PC-3 (cell line): ENCODE data around the gene ZNF180. TPM values are rescaled to one million over a fixed set of nuclear protein-coding genes. Genes with fewer than 3 reads are reported as not detected.

Experiments
- ATAC-seq: fragments of 200-7000 bp; cut with Tn5 transposase; 2 replicates; pipeline ENCODE4 v1.9.1; 2020; ENCODE audit warnings: mild to moderate bottlenecking, moderate library complexity
- BruUV-seq: library from RNA; stranded (reverse); fragments of 400-500 nt; replicated peaks from 2 replicates; lab custom pipeline; 2021; lab: Mats Ljungman, UMichigan
- CTCF ChIA-PET: fragments of 300-600 bp; sonication (Branson Sonifier 250); formaldehyde crosslinking; loops from one replicate; lab custom pipeline; 2022; ENCODE audit warnings: antibody characterized with exemption; lab: Charles Lee
- POLR2A ChIA-PET: fragments of 300-600 bp; sonication (Branson Sonifier 250); formaldehyde crosslinking; loops from one replicate; lab custom pipeline; 2022; ENCODE audit warnings: antibody characterized with exemption; ENCODE audit not compliant: unreplicated experiment; lab: Charles Lee
- DNase-seq: peaks from one replicate; pipeline ENCODE4 v3.0.0-alpha.2; 2015
- H2AFZ ChIP-seq: fragments of 300-600 bp; sonication (generic); 2 replicates; pipeline ENCODE4 v1.6.0; 2016; ENCODE audit warnings: antibody characterized with exemption, low read length
- H3F3A ChIP-seq: fragments of 300-600 bp; sonication (generic); one replicate; pipeline ENCODE4 v1.6.0; 2017; ENCODE audit warnings: antibody characterized with exemption, low read length, control low read depth, mild to moderate bottlenecking; ENCODE audit not compliant: unreplicated experiment
- H3K27ac ChIP-seq: fragments of 300-600 bp; sonication (generic); 2 replicates; pipeline ENCODE4 v1.5.1; 2016; ENCODE audit warnings: mild to moderate bottlenecking, low read length
- H3K27me3 ChIP-seq: fragments of 300-600 bp; sonication (generic); 2 replicates; pipeline ENCODE4 v1.6.1; 2016; ENCODE audit warnings: low read length, mixed read lengths
- H3K36me3 ChIP-seq: fragments of 300-600 bp; sonication (generic); 2 replicates; pipeline ENCODE4 v1.6.1; 2016; ENCODE audit warnings: low read depth, mixed run types, low read length, mixed read lengths
- H3K4me1 ChIP-seq: fragments of 300-600 bp; sonication (generic); 2 replicates; pipeline ENCODE4 v1.5.1; 2016; ENCODE audit warnings: low read length; ENCODE audit not compliant: insufficient read depth
- H3K4me2 ChIP-seq: fragments of 300-600 bp; sonication (generic); 2 replicates; pipeline ENCODE4 v1.6.0; 2016; ENCODE audit warnings: low read length
- H3K4me3 ChIP-seq: fragments of 300-600 bp; sonication (generic); 2 replicates; pipeline ENCODE4 v1.5.1; 2016; ENCODE audit warnings: mild to moderate bottlenecking, low read length, mixed read lengths
- H3K79me2 ChIP-seq: fragments of 300-600 bp; sonication (generic); 2 replicates; pipeline ENCODE4 v1.6.1; 2017; ENCODE audit warnings: low read length, mixed read lengths
- H3K9ac ChIP-seq: fragments of 300-600 bp; sonication (generic); 2 replicates; pipeline ENCODE4 v1.6.0; 2016; ENCODE audit warnings: mild to moderate bottlenecking, low read length
- H3K9me2 ChIP-seq: fragments of 300-600 bp; sonication (generic); replicated peaks from 2 replicates; pipeline ENCODE4 v1.6.1; 2016; ENCODE audit warnings: mixed run types, low read length, mixed read lengths
- H3K9me3 ChIP-seq: fragments of 300-600 bp; sonication (generic); 2 replicates; pipeline ENCODE4 v1.6.1; 2016; ENCODE audit warnings: low read length, mixed read lengths
- H4K20me1 ChIP-seq: fragments of 300-600 bp; sonication (generic); 2 replicates; pipeline ENCODE4 v1.6.1; 2016; ENCODE audit warnings: low read length, mixed read lengths
- CTCF ChIP-seq: fragments of 300-600 bp; sonication (generic); conservative IDR thresholded peaks from 2 replicates; pipeline ENCODE4 v1.5.1; 2017; ENCODE audit warnings: antibody characterized with exemption, low read depth, mild to moderate bottlenecking, low read length
- EZH2 ChIP-seq: fragments of 300-600 bp; sonication (generic); IDR thresholded peaks from one replicate; pipeline ENCODE4 v1.6.1; 2017; ENCODE audit warnings: antibody characterized with exemption, mild to moderate bottlenecking, low read length; ENCODE audit not compliant: unreplicated experiment
- EZH2phosphoT487 ChIP-seq: fragments of 300-600 bp; sonication (generic); IDR thresholded peaks from 2 replicates; pipeline ENCODE4 v1.6.1; 2018; ENCODE audit warnings: mild to moderate bottlenecking, antibody characterized with exemption, low read length, borderline replicate concordance
- intact Hi-C: fragments of 100-400 bp; cut with micrococcal nuclease; formaldehyde crosslinking; loops from 2 replicates; pipeline ENCODE4 v1.9.0; 2023
- total RNA-seq: library from RNA; depleted of rRNA; stranded (reverse); fragments of >200 nt; gene quantifications from 2 replicates; pipeline ENCODE4 v1.2.3, GENCODE V29; 2014

ZNF180 gene
- total RNA-seq, 1 experiment from 2014 or later = 9.8 TPM

GRCh38 chr19:44512326-44513298, 12.3 kb upstream of the ZNF180 start:
- POLR2A ChIA-PET = no interaction called here
- H3K4me2 ChIP-seq = no peak overlapping the region

GRCh38 chr19:44509478-44509877, 9.2 kb upstream of the ZNF180 start:
- Histone ChIP-seq H3K4me1 (no peaks in the 10 kb centered on the region), H3K27ac (no peak overlapping the region), H2AFZ (no peak overlapping the region), H3K27me3 (peaks cover 8% of the 10 kb centered on the region; the same call in 1 of the 2 replicates), H3K36me3 (no peaks in the 10 kb centered on the region), H3K9ac (no peak overlapping the region), H3K79me2 (no peaks in the 10 kb centered on the region), H3K9me3 (no peaks in the 10 kb centered on the region), H4K20me1 (no peaks in the 10 kb centered on the region), H3K4me3 (no peak overlapping the region), H3K9me2 (no peaks in the 10 kb centered on the region), H3F3A (no peaks in the 10 kb centered on the region), H3K4me2 (no peak overlapping the region)
- intact Hi-C loops = no loop called here
- POLR2A ChIA-PET = no interaction called here
- CTCF ChIA-PET = no interaction called here
- no TSS peak for BruUV-seq
- no peak for TF ChIP-seq EZH2
- TF ChIP-seq CTCF = no peak
- TF ChIP-seq EZH2phosphoT487 = no peak
- ATAC-seq (no peak), DNase-seq (no peak)

More at GRCh38 chr19:44512326-44513298, 12.3 kb upstream of the ZNF180 start:
- intact Hi-C loops = loop anchor here (10.0 kb wide), 1 partner anchor 52 kb away; no protein-coding TSS in a partner anchor
- Histone ChIP-seq H4K20me1 (no peaks in the 10 kb centered on the region), H3F3A (no peaks in the 10 kb centered on the region), H3K27ac (no peak overlapping the region), H2AFZ (no peak overlapping the region), H3K36me3 (no peaks in the 10 kb centered on the region), H3K4me3 (no peak overlapping the region), H3K9me3 (no peaks in the 10 kb centered on the region), H3K9me2 (no peaks in the 10 kb centered on the region), H3K27me3 (peaks cover 8% of the 10 kb centered on the region; the same call in 1 of the 2 replicates), H3K9ac (no peak overlapping the region), H3K4me1 (no peaks in the 10 kb centered on the region), H3K79me2 (no peaks in the 10 kb centered on the region)
- CTCF ChIA-PET = no interaction called here
- TF ChIP-seq EZH2 (no peak), CTCF (peak; percentile 71), EZH2phosphoT487 (no peak)
- peak; percentile 81 for ATAC-seq
- DNase-seq = peak; percentile 66
- no TSS peak for BruUV-seq

GRCh38 chr19:44499559-44499958, 763 bp downstream of the ZNF180 start:
- intact Hi-C loops = no loop called here
- ATAC-seq = no peak
- H3F3A ChIP-seq = no peaks in the 10 kb centered on the region
- peak overlapping the region; percentile 82 for H3K4me3 ChIP-seq
- H3K9me3 ChIP-seq = no peaks in the 10 kb centered on the region; the same call in 1 of the 2 replicates
- peak overlapping the region; percentile 90 for H3K9ac ChIP-seq
- no peaks in the 10 kb centered on the region for H4K20me1 ChIP-seq
- CTCF ChIA-PET = no interaction called here
- TF ChIP-seq EZH2phosphoT487 (no peak), EZH2 (no peak), CTCF (no peak)
- no peak for DNase-seq
- BruUV-seq = TSS peak; percentile 74
- H3K27me3 ChIP-seq = no peaks in the 10 kb centered on the region
- H2AFZ ChIP-seq = peak overlapping the region; percentile 86
- H3K9me2 ChIP-seq = no peaks in the 10 kb centered on the region
- peaks cover 8% of the 10 kb centered on the region; the same call in 1 of the 2 replicates for H3K4me1 ChIP-seq
- peaks cover 46% of the 10 kb centered on the region for H3K36me3 ChIP-seq
- H3K4me2 ChIP-seq = peak overlapping the region; percentile 90
- H3K79me2 ChIP-seq = peaks cover 37% of the 10 kb centered on the region
- no peak overlapping the region for H3K27ac ChIP-seq
- POLR2A ChIA-PET = no interaction called here
